ENCODE data around the gene CDK2AP2. TPM values are rescaled to one million over a fixed set of nuclear protein-coding genes. Genes with fewer than 3 reads are reported as not detected.

Gene CDK2AP2
- total RNA-seq, 1 donor from 2014 or later, result 77.3 TPM

DNA sequence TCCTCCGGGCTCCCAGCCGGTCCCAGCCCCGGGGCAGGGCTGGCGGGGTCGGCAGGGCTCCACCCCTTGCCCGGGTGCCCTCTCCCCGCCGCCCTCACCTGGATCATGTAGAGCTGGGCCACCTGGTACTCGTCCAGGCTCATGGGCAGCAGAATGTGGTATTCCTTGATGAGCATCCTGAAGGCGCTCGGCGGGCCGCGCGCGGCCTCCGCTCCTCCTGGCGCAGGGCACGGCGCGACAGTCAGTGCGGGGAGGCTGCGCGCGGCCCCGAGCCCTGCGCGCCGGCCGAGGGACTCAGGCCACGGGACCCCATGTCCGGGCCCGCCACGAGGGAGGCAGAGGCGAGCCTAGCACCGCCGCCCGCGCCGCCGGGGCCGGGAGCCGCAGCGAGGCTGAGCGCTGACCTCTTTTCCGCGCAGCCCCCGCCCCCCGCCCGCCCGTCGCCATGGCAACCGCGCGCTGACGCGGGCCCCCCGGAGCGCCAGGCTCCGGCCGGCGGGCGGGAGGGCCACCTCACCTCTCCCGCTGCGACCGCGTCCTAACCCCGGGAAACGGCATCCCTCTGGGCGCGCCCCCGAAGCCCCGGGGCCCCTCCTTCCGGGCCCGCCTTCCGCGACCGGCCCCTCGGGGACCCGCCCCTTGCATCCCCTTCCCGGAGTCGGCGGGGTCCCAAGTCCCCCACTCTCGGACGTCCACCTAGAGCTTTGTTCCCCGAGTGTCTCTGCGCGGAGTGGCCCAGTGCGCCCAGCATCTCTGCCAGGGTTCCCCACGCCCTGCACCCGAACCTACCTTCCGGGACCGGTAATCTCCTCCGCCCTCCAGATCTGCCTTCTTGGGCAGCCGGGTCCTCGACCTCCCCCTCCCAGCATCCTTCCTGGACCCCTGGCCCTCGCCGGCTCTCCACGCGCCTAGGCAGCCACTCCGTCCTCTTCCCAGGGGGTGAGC lies 3.7 kb downstream of the CDK2AP2 start:
- no peak for DNase-seq (ENCODE audit: extremely low read depth, low read depth, low spot score)

DNA sequence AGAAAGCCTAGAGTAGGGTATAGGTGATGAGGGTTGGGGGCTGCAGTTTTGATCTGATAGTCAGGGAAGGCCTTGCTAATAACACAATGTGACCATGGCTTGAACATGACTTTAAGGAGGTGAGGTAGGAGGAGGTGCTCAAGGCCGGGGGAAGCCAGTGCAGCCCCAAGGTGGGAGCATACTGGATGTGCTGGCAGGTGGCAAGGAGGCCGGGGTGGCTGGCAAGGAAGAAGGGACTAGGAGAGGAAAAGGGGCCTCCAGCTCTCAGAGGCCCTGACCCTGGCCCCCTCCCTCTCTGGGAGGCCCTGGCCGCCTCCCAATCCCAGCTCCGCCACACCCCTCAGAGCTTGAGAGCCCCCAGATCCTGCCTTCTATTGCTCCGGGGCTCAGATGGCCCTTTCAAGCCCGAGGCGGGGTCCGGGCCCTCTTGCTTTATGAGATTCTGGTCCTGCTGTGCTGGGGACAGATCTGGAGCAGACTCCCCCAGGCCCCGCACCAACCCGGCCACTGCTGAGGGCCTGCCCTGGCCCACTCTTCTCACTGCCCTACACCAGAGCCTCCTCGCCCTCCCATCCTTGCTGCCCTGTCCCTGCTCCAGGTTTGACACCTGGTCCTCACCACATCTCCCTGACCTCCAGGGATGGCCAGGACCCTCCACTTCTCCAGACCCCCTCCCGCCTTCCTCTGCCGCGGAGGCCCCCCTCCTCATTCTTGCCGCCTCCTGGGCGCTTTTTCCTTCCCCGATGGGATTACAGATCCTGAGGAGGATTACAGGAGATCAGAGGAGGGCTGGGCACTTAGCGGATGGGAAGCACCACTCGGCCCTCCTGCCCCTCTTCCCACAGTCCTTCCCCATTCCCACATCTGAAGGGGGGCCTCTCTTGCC lies 4.6 kb downstream of the CDK2AP2 start:
- no peak for DNase-seq (ENCODE audit: extremely low read depth, low read depth, low spot score)

DNA sequence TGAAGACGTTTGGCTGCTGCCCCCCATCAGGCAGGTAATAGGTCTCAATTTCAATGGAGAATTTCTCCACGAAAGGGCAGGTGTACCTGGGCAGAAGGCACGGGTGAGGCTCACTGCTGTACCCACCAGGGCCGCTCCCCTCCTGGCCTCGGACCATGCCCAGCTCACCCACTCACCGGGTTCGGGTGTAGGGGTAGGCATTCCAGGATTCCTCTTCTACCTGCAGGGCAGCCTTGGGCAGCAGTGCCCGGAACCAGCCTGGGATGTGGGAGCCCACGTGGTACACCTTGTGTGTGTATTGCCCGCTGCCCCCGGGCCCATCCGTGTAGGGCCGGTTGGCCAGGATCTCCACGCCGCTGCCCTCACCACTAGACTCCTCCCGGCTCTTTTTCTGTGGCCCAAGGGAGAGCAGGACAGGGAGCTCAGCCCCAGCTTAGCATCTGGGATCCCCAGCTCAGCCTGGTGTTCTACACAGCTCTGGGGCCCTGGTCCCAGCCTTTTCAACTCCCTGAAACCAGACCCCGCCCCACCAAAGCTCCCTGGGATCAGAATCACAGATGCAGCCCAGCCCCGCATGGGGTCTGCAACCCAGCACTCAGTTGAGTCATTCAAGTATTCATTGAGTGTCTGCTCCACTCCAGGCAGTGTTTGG lies 5.5 kb downstream of the CDK2AP2 start:
- DNase-seq (ENCODE audit: extremely low read depth, low read depth, low spot score), result no peak

- no peak for DNase-seq (ENCODE audit: extremely low read depth, low read depth, low spot score)
Observed at GRCh38 chr11:67501854-67502253, 6.1 kb downstream of the CDK2AP2 start.

DNA sequence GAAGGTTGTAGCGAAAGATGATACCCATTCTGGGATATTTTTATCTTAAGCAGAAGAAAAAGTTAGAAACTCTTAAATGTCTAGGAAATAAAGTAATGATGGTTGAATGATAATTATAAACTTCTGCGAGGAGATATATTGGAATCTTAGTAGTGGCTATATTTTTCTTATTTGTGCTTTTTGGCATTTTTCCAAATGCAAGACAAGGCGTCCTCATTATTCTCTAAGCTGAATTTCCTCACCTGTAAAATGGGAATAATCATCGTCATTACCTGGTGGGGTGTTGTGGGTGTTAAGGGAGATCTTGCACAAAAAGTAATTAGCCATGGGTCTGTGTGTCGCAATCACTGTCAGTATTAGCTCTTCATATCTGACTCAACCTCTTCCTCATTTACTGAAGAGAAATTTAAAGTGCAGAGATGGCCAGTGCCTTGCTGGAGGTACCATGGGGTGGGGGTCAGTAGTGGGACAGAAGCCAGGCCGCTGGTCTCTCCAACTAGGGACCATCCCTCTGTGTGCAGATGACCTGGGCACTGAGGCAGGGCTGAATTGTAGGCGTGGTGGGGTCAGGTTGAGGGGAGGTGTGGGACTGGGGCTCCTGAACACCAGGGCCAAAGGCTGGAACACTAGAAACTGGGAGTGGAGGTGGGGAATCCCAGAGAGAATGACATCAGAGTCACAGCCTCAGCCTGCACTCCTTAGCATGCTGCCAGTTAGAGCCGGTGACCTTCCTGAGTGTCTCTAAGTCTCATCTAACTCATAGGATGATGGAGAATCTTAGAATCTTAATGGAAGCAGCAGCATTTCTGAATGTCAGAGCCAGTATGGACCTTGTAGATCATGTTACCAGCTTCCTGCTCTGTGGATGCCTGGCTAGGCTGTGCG lies 6.9 kb downstream of the CDK2AP2 start:
- no peak for DNase-seq (ENCODE audit: extremely low read depth, low read depth, low spot score)

DNA sequence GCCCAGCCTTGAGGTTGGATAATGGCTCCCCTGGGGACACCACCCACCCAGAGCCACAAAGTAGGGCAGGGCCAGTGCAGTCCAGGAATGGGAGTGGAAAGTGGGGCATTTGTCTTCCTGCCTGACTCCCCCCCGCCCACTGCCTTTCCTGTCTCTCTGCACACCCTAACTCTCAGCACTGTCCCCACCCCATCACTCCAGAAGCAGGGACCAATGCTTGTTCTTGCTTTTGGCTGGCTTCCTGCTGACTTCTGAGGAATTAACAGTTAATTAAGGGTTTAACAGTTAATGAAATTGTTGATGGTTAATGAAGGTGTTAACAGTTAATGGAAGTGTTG lies 7.5 kb downstream of the CDK2AP2 start:
- no peak for DNase-seq (ENCODE audit: extremely low read depth, low read depth, low spot score)

DNA sequence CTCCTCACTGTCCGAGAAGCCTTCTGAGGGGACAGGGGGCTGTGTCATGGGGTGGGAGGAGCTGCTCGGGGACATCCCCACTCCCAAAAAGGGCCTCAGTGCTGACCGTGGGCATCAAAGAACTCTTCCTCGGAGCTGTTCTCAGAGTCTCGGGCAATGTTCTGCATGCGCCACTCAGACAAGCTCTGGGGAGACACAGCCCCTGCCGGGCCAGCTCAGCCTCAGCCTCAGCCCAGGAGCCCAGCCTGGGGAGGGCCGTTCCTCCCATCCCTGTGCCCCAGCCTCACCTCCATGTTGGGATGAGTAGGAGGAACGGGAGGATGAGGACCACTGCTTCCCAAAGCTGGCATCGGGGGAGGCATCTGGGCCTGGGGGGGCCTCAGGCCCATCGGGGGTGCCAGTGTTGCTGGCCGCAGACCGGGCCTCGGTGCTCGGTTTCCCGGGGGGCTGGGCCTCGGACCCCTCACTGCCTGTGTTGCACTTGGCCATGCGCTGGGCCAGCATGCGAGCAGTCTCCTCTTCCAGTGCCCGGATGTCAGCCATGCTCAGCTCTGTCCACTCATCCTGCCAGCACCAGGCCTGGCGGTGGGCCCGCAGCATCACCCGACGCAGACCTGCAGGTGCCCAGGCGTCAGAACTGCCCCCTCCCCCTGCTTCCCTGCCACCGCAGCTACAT lies 8.0 kb downstream of the CDK2AP2 start:
- DNase-seq (ENCODE audit: extremely low read depth, low read depth, low spot score), result no peak

DNA sequence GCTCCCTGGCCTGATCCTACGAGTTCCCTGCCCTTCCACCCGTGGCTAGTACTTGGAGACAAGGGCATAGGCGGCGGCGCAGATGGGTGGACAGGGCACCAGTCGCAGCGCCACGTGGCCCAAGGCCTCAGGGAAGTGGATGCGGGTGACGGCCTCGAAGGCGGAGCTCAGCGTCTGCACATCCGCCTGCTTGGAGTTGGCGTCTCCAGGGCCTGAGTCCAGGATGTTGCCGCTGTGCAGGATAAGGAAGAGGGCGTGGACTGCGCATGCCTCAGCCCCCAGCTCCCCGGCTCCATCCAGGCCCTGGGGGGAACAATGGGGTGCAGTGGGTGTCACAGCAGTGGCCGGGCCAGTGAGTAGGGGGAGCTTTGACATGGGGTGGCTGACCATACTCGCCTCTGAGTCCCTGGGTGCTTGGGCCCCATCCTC lies 9.4 kb downstream of the CDK2AP2 start:
- DNase-seq (ENCODE audit: extremely low read depth, low read depth, low spot score), result no peak

DNA sequence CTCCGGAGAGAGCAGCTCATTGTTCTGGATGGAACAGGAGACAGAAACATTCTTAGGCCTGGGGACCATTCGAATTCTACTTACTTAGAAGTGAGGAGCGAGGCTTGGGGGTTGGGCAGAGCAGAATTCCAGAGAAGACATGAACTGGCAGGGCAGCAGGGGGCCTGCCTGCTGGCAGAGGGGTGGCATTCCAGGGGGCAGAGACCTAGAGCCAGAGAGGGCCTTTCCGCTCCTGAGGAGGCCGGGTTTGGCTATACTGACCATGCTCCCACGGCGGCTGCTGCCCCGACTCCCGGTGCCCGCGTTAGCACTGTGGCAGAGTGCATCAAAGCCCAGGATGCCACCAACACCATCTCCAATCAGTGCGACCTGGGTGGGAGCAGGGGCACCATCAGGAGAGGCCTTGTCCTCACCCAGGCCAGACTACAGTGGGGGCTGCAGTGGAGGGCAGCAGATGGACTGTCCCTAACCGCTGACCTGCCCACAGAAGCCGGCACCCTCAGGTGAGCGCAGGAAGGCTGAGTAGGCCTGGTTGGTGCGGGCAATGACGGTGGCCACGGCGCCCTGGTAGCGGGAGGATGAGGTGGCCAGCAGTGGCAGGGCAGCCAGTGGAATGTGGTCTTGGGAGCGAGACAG lies 10.2 kb downstream of the CDK2AP2 start:
- DNase-seq (ENCODE audit: extremely low read depth, low read depth, low spot score), result no peak

DNA sequence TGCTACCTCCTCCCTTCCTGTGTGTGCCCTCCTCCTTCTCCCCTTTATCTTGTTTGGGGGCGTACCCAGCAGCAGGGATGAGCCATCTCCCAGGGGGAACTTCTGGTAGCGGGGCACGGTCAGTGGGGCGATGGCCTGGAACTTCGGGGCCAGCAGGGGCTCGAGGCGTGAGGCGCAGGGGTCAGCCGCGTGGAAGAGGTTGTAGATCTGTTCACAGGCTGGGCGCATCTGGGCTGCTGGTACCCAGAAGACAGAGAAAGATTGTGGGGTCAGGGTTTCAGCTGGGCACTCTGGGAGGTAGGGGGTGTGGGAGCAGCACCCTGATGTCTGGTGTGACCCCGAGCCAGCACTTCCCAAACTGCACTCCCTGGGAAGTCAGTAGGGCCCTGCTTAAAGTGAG lies 11.8 kb downstream of the CDK2AP2 start:
- no peak for DNase-seq (ENCODE audit: extremely low read depth, low read depth, low spot score)

DNA sequence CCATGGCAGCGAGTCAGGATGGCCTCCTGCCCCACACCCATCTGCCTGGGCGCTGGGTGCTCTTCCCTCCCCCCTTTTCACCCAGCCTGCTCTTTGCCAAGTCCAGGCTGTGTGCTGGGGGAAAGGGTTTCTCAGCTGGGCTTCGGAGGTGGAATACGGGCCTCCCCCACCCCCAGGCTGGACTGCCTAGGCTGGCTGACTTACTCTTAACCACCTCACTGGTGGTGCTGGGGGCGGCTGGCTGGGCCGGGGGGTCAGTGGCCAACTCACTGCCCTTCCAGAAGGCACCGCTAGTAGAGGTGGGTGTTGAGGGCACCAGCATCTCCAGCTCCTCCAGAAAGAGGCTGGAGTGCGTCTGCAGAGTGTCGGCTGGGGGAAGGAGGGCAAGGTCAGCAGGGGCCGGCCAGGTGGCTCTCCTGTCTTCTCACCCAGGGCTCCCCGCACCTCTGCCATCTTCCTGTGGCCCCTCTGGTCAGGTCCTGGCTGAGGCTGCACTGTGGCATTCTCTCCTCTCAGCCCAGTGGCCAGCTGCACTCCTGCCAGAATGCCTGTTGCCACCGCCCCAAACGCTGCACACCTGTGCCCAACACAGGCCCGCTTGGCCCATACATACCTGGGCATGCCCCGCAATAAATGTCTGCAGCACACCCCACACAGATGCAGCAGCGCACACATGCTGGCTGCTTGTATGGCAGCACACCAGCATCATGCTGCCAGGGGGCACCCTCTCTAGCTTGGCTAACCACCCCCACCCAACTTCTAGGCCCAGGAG lies 12.5 kb downstream of the CDK2AP2 start:
- DNase-seq (ENCODE audit: extremely low read depth, low read depth, low spot score), result no peak

- no peak for DNase-seq (ENCODE audit: extremely low read depth, low read depth, low spot score)
Observed at GRCh38 chr11:67494371-67495233, 13.4 kb downstream of the CDK2AP2 start.

- no peak for DNase-seq (ENCODE audit: extremely low read depth, low read depth, low spot score)
Observed at GRCh38 chr11:67493548-67494370, 14.2 kb downstream of the CDK2AP2 start.

DNA sequence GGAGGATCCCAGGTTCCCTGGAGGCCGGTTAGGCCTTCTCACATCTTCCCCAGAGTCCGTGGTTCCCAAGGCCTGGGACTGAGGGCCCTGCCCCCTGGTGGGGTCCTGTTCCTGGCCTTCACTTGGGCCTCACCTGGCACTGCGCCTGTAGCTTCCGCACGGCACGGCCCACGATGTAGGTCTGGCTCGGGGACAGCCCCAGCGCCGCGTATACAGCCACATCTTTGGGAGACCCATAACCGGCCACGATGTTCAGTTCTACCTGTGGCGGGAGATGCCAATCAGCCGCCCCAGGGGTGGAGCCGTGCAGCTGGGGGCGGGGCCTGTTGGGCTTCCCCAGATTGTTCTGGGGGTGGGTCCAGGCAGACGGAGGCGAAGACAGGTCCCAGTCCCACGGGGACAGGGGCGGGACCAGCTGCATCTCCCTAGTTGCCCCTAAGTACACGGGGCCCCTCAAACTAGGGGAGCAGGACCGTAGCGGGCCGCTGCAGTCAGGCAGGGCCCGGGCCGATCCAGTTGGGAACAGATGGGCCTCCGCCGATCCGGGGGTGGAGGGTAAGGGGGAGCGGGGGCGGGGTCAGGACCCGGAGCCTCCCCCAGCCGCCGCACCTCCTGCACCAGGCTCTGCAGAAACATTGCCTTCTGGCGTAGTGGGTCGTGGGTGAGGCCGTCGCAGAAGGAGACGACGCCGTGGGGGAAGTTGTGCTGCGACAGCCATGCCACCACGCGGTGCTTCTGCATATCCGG lies 15.0 kb downstream of the CDK2AP2 start:
- no peak for DNase-seq (ENCODE audit: extremely low read depth, low read depth, low spot score)

DNA sequence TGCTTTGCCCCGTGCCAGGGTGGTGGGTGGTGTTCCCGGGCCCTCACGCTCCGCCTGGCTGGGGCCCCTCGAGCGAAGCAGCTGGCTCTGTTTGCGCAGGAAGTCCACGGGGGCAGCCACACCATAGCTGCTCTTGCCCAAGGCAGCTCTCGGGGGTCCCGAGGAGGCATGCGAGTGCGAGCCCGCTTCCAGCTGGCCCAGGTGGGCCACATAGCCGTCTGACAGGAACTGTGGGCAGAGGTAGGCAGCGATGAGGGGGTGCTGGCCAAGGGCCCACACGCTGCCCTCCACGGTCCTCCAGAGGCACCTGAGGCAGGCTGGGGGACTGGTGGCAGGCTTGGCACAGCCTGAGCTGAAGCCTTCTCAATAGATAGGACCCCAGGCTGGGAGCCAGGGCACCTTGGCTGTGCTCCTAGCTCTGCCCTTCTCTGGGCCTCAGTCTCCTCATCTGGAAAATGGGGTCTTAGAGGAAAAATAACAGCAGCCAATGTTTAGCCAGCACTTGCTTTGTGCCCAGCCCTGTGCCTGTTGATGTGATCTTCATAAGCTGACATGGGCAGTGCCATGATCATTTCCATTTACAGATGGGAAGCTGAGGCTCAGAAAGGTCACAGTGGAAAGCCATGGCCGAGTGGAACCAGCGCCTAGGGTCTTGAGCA lies 15.8 kb downstream of the CDK2AP2 start:
- no peak for DNase-seq (ENCODE audit: extremely low read depth, low read depth, low spot score)
